Measurements from ENCODE around the gene ZNF441. TPM values are rescaled to one million over a fixed set of nuclear protein-coding genes. Genes with fewer than 3 reads are reported as not detected.

ZNF441 gene
- total RNA-seq, 1 donor from 2014 or later = 5.8 TPM

DNA sequence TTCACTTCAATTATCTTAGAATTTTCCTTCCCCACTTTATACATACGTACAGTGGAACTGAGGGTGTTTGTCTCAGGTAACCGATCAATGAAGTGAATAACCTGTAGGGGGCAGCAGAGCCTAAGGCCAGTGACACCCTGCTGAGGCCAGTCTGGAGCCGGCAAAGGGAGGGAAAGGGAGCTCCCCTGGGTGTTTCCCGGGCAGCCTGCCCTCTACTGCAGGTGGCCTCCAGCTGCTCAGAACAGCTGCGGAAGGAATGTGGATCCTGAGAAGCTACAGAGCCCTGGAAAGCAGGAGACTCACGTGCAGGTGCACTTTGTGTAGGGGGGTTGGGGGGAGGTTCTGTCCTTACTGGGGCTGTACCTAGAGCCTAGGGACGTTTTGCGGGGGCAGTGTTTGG lies 30.7 kb downstream of the ZNF441 start:
- Histone ChIP-seq H3K4me1 (peaks cover 17% of the 10 kb centered on the region), H3K4me3 (peak overlapping the region; percentile 65), H3K36me3 (no peaks in the 10 kb centered on the region), H3K27me3 (ENCODE audit: low read depth) (no peaks in the 10 kb centered on the region), H3K27ac (no peak overlapping the region), H3K9me3 (no peaks in the 10 kb centered on the region)
- DNase-seq (peak; percentile 87), ATAC-seq (peak; percentile 96 to 97)
- intact Hi-C loops (cut with DNase I) = no loop called here
- peak; percentile 89 for TF ChIP-seq CTCF (IDR thresholded peaks at IDR 0.05)

GRCh38 chr19:11798391-11799330 lies 31.9 kb downstream of the ZNF441 start, which contains the start of gene ZNF491:
TSS of gene ZNF491 (plus strand) at chr19:11798523. CDS start at chr19:11805954, 7,431 bp downstream.
- peak; percentile 38 for TF ChIP-seq CTCF (IDR thresholded peaks at IDR 0.05)
- H3K9me3 ChIP-seq = no peaks in the 10 kb centered on the region
- H3K4me3 ChIP-seq = peak within 1 kb of the TSS; percentile 65
- peak; percentile 99 to 100 for ATAC-seq
- H3K27ac ChIP-seq = peak within 1 kb of the TSS; percentile 83
- DNase-seq = peak; percentile 96
- no peaks in the 10 kb centered on the region for H3K36me3 ChIP-seq
- peaks cover 17% of the 10 kb centered on the region for H3K4me1 ChIP-seq
- intact Hi-C loops (cut with DNase I) = no loop called here
- H3K27me3 ChIP-seq (ENCODE audit: low read depth) = no peaks in the 10 kb centered on the region

- intact Hi-C loops (cut with DNase I) = no loop called here
- H3K4me3 ChIP-seq = no peak overlapping the region
- peaks cover 38% of the 10 kb centered on the region for H3K9me3 ChIP-seq
- DNase-seq (no peak), ATAC-seq (no peak)
- no peaks in the 10 kb centered on the region for H3K4me1 ChIP-seq
- no peak overlapping the region for H3K27ac ChIP-seq
- TF ChIP-seq CTCF (IDR thresholded peaks at IDR 0.05) = no peak
- H3K36me3 ChIP-seq = no peaks in the 10 kb centered on the region
- H3K27me3 ChIP-seq (ENCODE audit: low read depth) = no peaks in the 10 kb centered on the region
Measured at GRCh38 chr19:11806354-11807098, 39.7 kb downstream of the ZNF441 start.

- ATAC-seq = no peak
Measured at GRCh38 chr19:11807099-11807380, 40.2 kb downstream of the ZNF441 start.

GRCh38 chr19:11813703-11814028 lies 46.9 kb downstream of the ZNF441 start:
- DNase-seq = no peak
- no peak for TF ChIP-seq CTCF (IDR thresholded peaks at IDR 0.05)
- intact Hi-C loops (cut with DNase I) = no loop called here

More at GRCh38 chr19:11807099-11807380, 40.2 kb downstream of the ZNF441 start:
- Histone ChIP-seq H3K4me3 (no peak overlapping the region), H3K27me3 (ENCODE audit: low read depth) (no peaks in the 10 kb centered on the region), H3K36me3 (no peaks in the 10 kb centered on the region), H3K27ac (no peak overlapping the region), H3K4me1 (no peaks in the 10 kb centered on the region), H3K9me3 (peaks cover 38% of the 10 kb centered on the region)
- intact Hi-C loops (cut with DNase I) = no loop called here
- no peak for DNase-seq
- TF ChIP-seq CTCF (IDR thresholded peaks at IDR 0.05) = no peak

More at GRCh38 chr19:11813703-11814028, 46.9 kb downstream of the ZNF441 start:
- Histone ChIP-seq H3K27ac (peak overlapping the region; percentile 91), H3K36me3 (no peaks in the 10 kb centered on the region), H3K4me1 (peaks cover 9% of the 10 kb centered on the region), H3K27me3 (ENCODE audit: low read depth) (no peaks in the 10 kb centered on the region), H3K4me3 (peak overlapping the region; percentile 87), H3K9me3 (peaks cover under 1% of the 10 kb centered on the region)
- ATAC-seq = peak; percentile 38 to 64
